K562 (cell line): ENCODE results near the gene NAA11.

Source experiments
- BRCA1 ChIP-seq, 2 experiments: fragments of 450-650 bp in 1 of 2; sonication (generic) in 1 of 2; formaldehyde crosslinking in 1 of 2; IDR thresholded peaks; 2 replicates each; pipeline versions ENCODE4 v1.5.0 to v1.6.1; 2017 to 2020; ENCODE audit warnings: mild to moderate bottlenecking in 1 of 2, missing genetic modification reagents in 1 of 2
- FOS ChIP-seq: IDR thresholded peaks from 3 replicates; pipeline ENCODE4 v1.6.1; 2011; ENCODE audit not compliant: insufficient read length; ENCODE audit errors: extremely low read depth
- HDAC1 ChIP-seq, 2 experiments: fragments of 450-650 bp; IDR thresholded peaks; 2 replicates each; pipeline ENCODE4 v1.6.1; 2016 to 2017; ENCODE audit warnings: inconsistent platforms in 1 of 2, mild to moderate bottlenecking in 1 of 2, moderate library complexity in 1 of 2
- HDAC6 ChIP-seq: IDR thresholded peaks from 2 replicates; pipeline ENCODE4 v1.6.1; 2012; ENCODE audit warnings: low read depth, mild to moderate bottlenecking, control low read depth, inconsistent platforms, low read length, moderate library complexity
- MXI1 ChIP-seq: IDR thresholded peaks from 2 replicates; pipeline ENCODE4 v1.6.1; 2011; ENCODE audit warnings: low read depth, mild to moderate bottlenecking, improper control_type of control experiment, low read length
- POLR2A ChIP-seq: fragments of 450-650 bp; conservative IDR thresholded peaks from 2 replicates; pipeline ENCODE4 v1.6.1; 2016
- SMARCA4 ChIP-seq: fragments of 450-650 bp; IDR thresholded peaks from 2 replicates; pipeline ENCODE4 v1.6.1; 2016
- TF ChIP-seq, protein P1 (sequence below), 2 experiments: fragments of 450-650 bp in 1 of 2; sonication (generic) in 1 of 2; formaldehyde crosslinking in 1 of 2; IDR thresholded peaks in 1 of 2; conservative IDR thresholded peaks in 1 of 2; 2 replicates each; pipeline versions ENCODE4 v1.6.1 to v1.8.1; 2016 to 2023; ENCODE audit warnings: mild to moderate bottlenecking in 2 of 2, moderate library complexity in 2 of 2, inconsistent platforms in 1 of 2, missing genetic modification reagents in 1 of 2
- TF ChIP-seq, protein P2 (sequence below): fragments of 250-450 bp; sonication (Bioruptor Pico); IDR thresholded peaks from 2 replicates; pipeline ENCODE4 v1.5.0; 2021
- TF ChIP-seq, protein P3 (sequence below), 3 experiments: IDR thresholded peaks in 2 of 3; conservative IDR thresholded peaks in 1 of 3; 2 replicates each; pipeline ENCODE4 v1.5.1; 2011 to 2012; ENCODE audit warnings: low read length in 3 of 3, mild to moderate bottlenecking in 3 of 3, control low read depth in 2 of 3, improper control_type of control experiment in 1 of 3, inconsistent platforms in 1 of 3, low read depth in 1 of 3, mixed read lengths in 1 of 3, moderate library complexity in 1 of 3; ENCODE audit not compliant: insufficient read depth in 2 of 3

DNA sequence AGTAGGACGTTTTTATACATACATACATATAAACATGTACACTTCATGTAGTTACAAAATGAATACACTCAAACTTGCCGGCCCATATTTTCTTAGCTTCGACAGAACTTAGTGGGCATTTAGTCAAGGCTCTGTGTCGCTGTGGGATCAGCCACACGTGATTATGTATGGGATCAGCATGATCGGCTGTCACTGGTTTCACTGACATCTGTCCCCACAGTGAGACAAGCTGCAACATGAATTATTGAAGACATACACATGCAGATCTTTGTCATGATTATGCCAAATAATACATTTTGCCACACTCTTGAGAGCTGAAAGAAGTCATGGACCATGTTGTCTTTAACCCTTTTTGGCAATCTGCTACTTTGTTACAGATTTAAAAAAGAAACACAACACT lies 38.2 kb upstream of the NAA11 start:
- TF ChIP-seq, protein P1, sequence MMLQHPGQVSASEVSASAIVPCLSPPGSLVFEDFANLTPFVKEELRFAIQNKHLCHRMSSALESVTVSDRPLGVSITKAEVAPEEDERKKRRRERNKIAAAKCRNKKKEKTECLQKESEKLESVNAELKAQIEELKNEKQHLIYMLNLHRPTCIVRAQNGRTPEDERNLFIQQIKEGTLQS (IDR thresholded peaks at IDR 0.05), result no peak
- TF ChIP-seq, protein P1 (CRISPR knock-in tag; conservative IDR thresholded peaks at IDR 0.05), result no peak
- TF ChIP-seq SMARCA4 (no peak), POLR2A (no peak), HDAC1 (IDR thresholded peaks at IDR 0.05) (no peak), HDAC6 (no peak), FOS (no peak), MXI1 (no peak), BRCA1 (IDR thresholded peaks at IDR 0.05) (no peak), BRCA1 (CRISPR knock-in tag; IDR thresholded peaks at IDR 0.05) (no peak)
- TF ChIP-seq, protein P2, sequence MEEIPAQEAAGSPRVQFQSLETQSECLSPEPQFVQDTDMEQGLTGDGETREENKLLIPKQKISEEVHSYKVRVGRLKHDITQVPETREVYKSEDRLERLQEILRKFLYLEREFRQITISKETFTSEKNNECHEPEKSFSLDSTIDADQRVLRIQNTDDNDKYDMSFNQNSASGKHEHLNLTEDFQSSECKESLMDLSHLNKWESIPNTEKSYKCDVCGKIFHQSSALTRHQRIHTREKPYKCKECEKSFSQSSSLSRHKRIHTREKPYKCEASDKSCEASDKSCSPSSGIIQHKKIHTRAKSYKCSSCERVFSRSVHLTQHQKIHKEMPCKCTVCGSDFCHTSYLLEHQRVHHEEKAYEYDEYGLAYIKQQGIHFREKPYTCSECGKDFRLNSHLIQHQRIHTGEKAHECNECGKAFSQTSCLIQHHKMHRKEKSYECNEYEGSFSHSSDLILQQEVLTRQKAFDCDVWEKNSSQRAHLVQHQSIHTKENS, result no peak
- TF ChIP-seq, protein P3, sequence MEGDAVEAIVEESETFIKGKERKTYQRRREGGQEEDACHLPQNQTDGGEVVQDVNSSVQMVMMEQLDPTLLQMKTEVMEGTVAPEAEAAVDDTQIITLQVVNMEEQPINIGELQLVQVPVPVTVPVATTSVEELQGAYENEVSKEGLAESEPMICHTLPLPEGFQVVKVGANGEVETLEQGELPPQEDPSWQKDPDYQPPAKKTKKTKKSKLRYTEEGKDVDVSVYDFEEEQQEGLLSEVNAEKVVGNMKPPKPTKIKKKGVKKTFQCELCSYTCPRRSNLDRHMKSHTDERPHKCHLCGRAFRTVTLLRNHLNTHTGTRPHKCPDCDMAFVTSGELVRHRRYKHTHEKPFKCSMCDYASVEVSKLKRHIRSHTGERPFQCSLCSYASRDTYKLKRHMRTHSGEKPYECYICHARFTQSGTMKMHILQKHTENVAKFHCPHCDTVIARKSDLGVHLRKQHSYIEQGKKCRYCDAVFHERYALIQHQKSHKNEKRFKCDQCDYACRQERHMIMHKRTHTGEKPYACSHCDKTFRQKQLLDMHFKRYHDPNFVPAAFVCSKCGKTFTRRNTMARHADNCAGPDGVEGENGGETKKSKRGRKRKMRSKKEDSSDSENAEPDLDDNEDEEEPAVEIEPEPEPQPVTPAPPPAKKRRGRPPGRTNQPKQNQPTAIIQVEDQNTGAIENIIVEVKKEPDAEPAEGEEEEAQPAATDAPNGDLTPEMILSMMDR (IDR thresholded peaks at IDR 0.05 in 2 of 3, conservative IDR thresholded peaks at IDR 0.05 in 1 of 3; ENCODE audit: insufficient read depth in 2 of 3, low read depth in 1 of 3, low read length in 3 of 3), result no peak
